Fibroblast of peridontal ligament (primary cell): ENCODE measurements around the gene C11orf65.

Experiments
- DNase-seq: peaks from one replicate; pipeline ENCODE4 v3.0.0-alpha.2; 2010; ENCODE audit errors: extremely low read depth

Gene C11orf65

GRCh38 chr11:108467091-108467823 is at the start of gene C11orf65:
Gene C11orf65 (minus strand): TSS chr11:108467529. CDS start chr11:108461559, 5,970 bp downstream.
- peak; percentile 96 for DNase-seq

- no peak for DNase-seq
Measured at GRCh38 chr11:108516125-108516524, 48.8 kb upstream of the C11orf65 start.

- DNase-seq: no peak
Measured at GRCh38 chr11:108512708-108513107, 45.4 kb upstream of the C11orf65 start.

GRCh38 chr11:108511851-108512474 is 44.6 kb upstream of the C11orf65 start:
- DNase-seq: peak; percentile 64

GRCh38 chr11:108508653-108509593 is 41.6 kb upstream of the C11orf65 start:
- DNase-seq: no peak

GRCh38 chr11:108501396-108501795 is 34.1 kb upstream of the C11orf65 start:
- no peak for DNase-seq

- DNase-seq: no peak
Measured at GRCh38 chr11:108500721-108501120, 33.4 kb upstream of the C11orf65 start.

- DNase-seq: no peak
Measured at GRCh38 chr11:108500169-108500568, 32.8 kb upstream of the C11orf65 start.

GRCh38 chr11:108498816-108499408 is 31.6 kb upstream of the C11orf65 start:
- DNase-seq: no peak

- DNase-seq: peak; percentile 35
Measured at GRCh38 chr11:108498046-108498815, 30.9 kb upstream of the C11orf65 start, which contains the start of gene POGLUT3. Gene POGLUT3 (minus strand): TSS chr11:108498384. CDS start chr11:108498366, 18 bp downstream.

GRCh38 chr11:108497317-108498045 is 30.2 kb upstream of the C11orf65 start:
- peak; percentile 99 for DNase-seq

GRCh38 chr11:108496643-108497256 is 29.4 kb upstream of the C11orf65 start:
- peak; percentile 45 for DNase-seq

GRCh38 chr11:108495326-108495725 is 28.0 kb upstream of the C11orf65 start:
- no peak for DNase-seq

GRCh38 chr11:108494182-108494581 is 26.9 kb upstream of the C11orf65 start:
- DNase-seq: no peak

- DNase-seq: peak; percentile 18
Measured at GRCh38 chr11:108491936-108492335, 24.6 kb upstream of the C11orf65 start.

- no peak for DNase-seq
Measured at GRCh38 chr11:108486828-108487227, 19.5 kb upstream of the C11orf65 start.

- DNase-seq: no peak
Measured at GRCh38 chr11:108486331-108486730, 19.0 kb upstream of the C11orf65 start.

- DNase-seq: no peak
Measured at GRCh38 chr11:108483163-108483562, 15.8 kb upstream of the C11orf65 start.

- DNase-seq: no peak
Measured at GRCh38 chr11:108474664-108475463, 7.5 kb upstream of the C11orf65 start.
